Adrenal gland (tissue), 5 donors: ENCODE data around the gene MNT.

Experiments
- POLR2A ChIP-seq, 2 donors: fragments of 450-650 bp; IDR thresholded peaks; one replicate each; pipeline ENCODE4 v1.6.1; 2017; ENCODE audit warnings: antibody characterized with exemption in 2 of 2, mild to moderate bottlenecking in 2 of 2, moderate library complexity in 1 of 2
- TF ChIP-seq, protein P1 (sequence below), 6 experiments: fragments of 450-650 bp in 4 of 6; fragments of 200-600 bp in 2 of 6; sonication (generic) in 1 of 6; IDR thresholded peaks; 1 replicate in 5 of 6; 2 replicates in 1 of 6; pipeline versions ENCODE4 v1.5.1 to v1.8.0; 2016 to 2021; ENCODE audit warnings: antibody characterized with exemption in 6 of 6, mild to moderate bottlenecking in 2 of 6, moderate library complexity in 1 of 6
- donor health status: DM: no; HTN: no; CAD: no.

DNA sequence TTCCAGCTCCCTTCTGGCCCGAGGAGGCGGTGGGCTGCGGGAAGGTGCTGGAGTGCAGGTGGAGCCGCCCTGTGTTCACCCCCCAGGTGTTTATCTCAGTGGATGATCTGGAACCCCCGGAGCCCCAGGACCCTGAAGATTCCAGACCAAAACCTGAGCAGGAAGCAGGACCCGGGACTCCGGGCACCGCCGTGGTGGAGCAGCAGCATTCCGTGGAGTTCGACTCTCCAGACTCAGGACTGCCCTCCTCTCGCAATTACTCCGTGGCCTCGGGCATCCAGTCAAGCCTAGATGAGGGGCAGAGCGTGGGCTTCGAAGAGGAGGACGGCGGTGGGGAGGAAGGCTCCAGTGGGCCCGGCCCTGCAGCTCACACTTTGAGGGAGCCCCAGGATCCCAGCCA, 25.5 kb downstream of the MNT start:
- TF ChIP-seq, protein P1, sequence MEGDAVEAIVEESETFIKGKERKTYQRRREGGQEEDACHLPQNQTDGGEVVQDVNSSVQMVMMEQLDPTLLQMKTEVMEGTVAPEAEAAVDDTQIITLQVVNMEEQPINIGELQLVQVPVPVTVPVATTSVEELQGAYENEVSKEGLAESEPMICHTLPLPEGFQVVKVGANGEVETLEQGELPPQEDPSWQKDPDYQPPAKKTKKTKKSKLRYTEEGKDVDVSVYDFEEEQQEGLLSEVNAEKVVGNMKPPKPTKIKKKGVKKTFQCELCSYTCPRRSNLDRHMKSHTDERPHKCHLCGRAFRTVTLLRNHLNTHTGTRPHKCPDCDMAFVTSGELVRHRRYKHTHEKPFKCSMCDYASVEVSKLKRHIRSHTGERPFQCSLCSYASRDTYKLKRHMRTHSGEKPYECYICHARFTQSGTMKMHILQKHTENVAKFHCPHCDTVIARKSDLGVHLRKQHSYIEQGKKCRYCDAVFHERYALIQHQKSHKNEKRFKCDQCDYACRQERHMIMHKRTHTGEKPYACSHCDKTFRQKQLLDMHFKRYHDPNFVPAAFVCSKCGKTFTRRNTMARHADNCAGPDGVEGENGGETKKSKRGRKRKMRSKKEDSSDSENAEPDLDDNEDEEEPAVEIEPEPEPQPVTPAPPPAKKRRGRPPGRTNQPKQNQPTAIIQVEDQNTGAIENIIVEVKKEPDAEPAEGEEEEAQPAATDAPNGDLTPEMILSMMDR (IDR thresholded peaks at IDR 0.05) = no peak
- no peak for TF ChIP-seq POLR2A (IDR thresholded peaks at IDR 0.05)
